ENCODE measurements around the gene MLANA.

The MLANA gene

GRCh38 chr9:5909976-5910375 is 19.3 kb downstream of the MLANA start:
- DNase-seq, result peak; percentile 43

- no peak for DNase-seq
Observed at GRCh38 chr9:5910413-5911057, 19.8 kb downstream of the MLANA start.

- DNase-seq, result no peak
Observed at GRCh38 chr9:5915438-5915837, 24.7 kb downstream of the MLANA start.

GRCh38 chr9:5917273-5917672 is 26.6 kb downstream of the MLANA start:
- DNase-seq, result no peak

- no peak for DNase-seq
Observed at GRCh38 chr9:5917888-5918287, 27.2 kb downstream of the MLANA start.

GRCh38 chr9:5918460-5918859 is 27.8 kb downstream of the MLANA start:
- no peak for DNase-seq

GRCh38 chr9:5920860-5921328 is 30.2 kb downstream of the MLANA start:
- DNase-seq, result peak; percentile 29

GRCh38 chr9:5922192-5922591 is 31.5 kb downstream of the MLANA start:
- no peak for DNase-seq

- DNase-seq, result no peak
Observed at GRCh38 chr9:5931657-5932056, 41.0 kb downstream of the MLANA start.

GRCh38 chr9:5938449-5938848 is 47.8 kb downstream of the MLANA start:
- DNase-seq, result no peak

GRCh38 chr9:5939530-5939929 is 48.8 kb downstream of the MLANA start:
- no peak for DNase-seq

- no peak for DNase-seq
Observed at GRCh38 chr9:5941214-5941613, 50.5 kb downstream of the MLANA start.

- no peak for DNase-seq
Observed at GRCh38 chr9:5945112-5945511, 54.4 kb downstream of the MLANA start.

GRCh38 chr9:5947912-5948311 is 57.2 kb downstream of the MLANA start:
- no peak for DNase-seq

- DNase-seq, result peak; percentile 9
Observed at GRCh38 chr9:5949103-5949699, 58.5 kb downstream of the MLANA start.

- DNase-seq, result no peak
Observed at GRCh38 chr9:5950261-5950660, 59.6 kb downstream of the MLANA start.

- DNase-seq, result peak; percentile 58
Observed at GRCh38 chr9:5951686-5952211, 61.1 kb downstream of the MLANA start.

- DNase-seq, result no peak
Observed at GRCh38 chr9:5953743-5954707, 63.3 kb downstream of the MLANA start.

- no peak for DNase-seq
Observed at GRCh38 chr9:5957166-5957565, 66.5 kb downstream of the MLANA start.

- no peak for DNase-seq
Observed at GRCh38 chr9:5958273-5958672, 67.6 kb downstream of the MLANA start.

Measured in fibroblast of skin of right quadriceps (primary cell).